IMR-90 (cell line): ENCODE results near the gene YPEL3. TPM values are rescaled to one million over a fixed set of nuclear protein-coding genes. Genes with fewer than 3 reads are reported as not detected.

Source experiments
- ATAC-seq: fragments of 200-7000 bp; cut with Tn5 transposase; 2 replicates; pipeline ENCODE4 v1.9.1; 2020; ENCODE audit warnings: low read depth, mild to moderate bottlenecking, moderate library complexity
- BruUV-seq: library from RNA; stranded (reverse); fragments of 400-500 nt; replicated peaks from 2 replicates; lab custom pipeline; 2021; lab: Mats Ljungman, UMichigan
- CTCF ChIA-PET: fragments of 300-600 bp; formaldehyde crosslinking; extraction: SDS; loops from one replicate; lab custom pipeline; 2021; ENCODE audit warnings: antibody characterized with exemption; lab: Yijun Ruan, JAX
- POLR2A ChIA-PET: fragments of 300-600 bp; sonication (Branson Sonifier 250); formaldehyde crosslinking; loops from one replicate; lab custom pipeline; 2022; ENCODE audit warnings: antibody characterized with exemption; ENCODE audit not compliant: unreplicated experiment; lab: Charles Lee
- DNase-seq: peaks from one replicate; pipeline ENCODE4 v3.0.0; 2013
- H2AFZ ChIP-seq: replicated peaks from 2 replicates; pipeline ENCODE3; 2013; ENCODE audit warnings: low read length, mild to moderate bottlenecking; ENCODE audit not compliant: poor library complexity
- H2AK5ac ChIP-seq: 2 replicates; pipeline ENCODE4 v1.6.1; 2013; ENCODE audit warnings: low read depth, low read length, inconsistent platforms
- H2AK9ac ChIP-seq: replicated peaks from 2 replicates; pipeline ENCODE3; 2013; ENCODE audit warnings: mild to moderate bottlenecking, low read depth, low read length, moderate library complexity; ENCODE audit not compliant: poor library complexity
- H2BK120ac ChIP-seq: 2 replicates; pipeline ENCODE4 v1.6.1; 2013; ENCODE audit warnings: low read depth, low read length, inconsistent platforms
- H2BK15ac ChIP-seq: 3 replicates; pipeline ENCODE4 v1.6.1; 2013; ENCODE audit warnings: low read depth, low read length, inconsistent platforms
- H2BK20ac ChIP-seq: 2 replicates; pipeline ENCODE4 v1.6.1; 2013; ENCODE audit warnings: low read depth, mild to moderate bottlenecking, inconsistent platforms, low read length, moderate library complexity
- H2BK5ac ChIP-seq: 2 replicates; pipeline ENCODE4 v1.6.1; 2013; ENCODE audit warnings: mild to moderate bottlenecking, low read depth, low read length, inconsistent platforms; ENCODE audit not compliant: poor library complexity, severe bottlenecking
- H3K14ac ChIP-seq: replicated peaks from 2 replicates; pipeline ENCODE4 v1.6.1; 2013; ENCODE audit warnings: low read depth, low read length, inconsistent platforms
- H3K18ac ChIP-seq: 2 replicates; pipeline ENCODE4 v1.6.1; 2013; ENCODE audit warnings: low read depth, low read length, control low read depth
- H3K23ac ChIP-seq: 2 replicates; pipeline ENCODE4 v1.6.1; 2013; ENCODE audit warnings: low read depth, low read length, inconsistent platforms
- H3K27ac ChIP-seq: 2 replicates; pipeline ENCODE4 v1.5.1; 2013; ENCODE audit warnings: mild to moderate bottlenecking, control low read depth, low read length; ENCODE audit not compliant: insufficient read depth
- H3K27me3 ChIP-seq: 2 replicates; pipeline ENCODE4 v1.6.1; 2013; ENCODE audit warnings: low read length; ENCODE audit not compliant: control insufficient read depth, insufficient read depth
- H3K36me3 ChIP-seq: 2 replicates; pipeline ENCODE4 v1.6.1; 2013; ENCODE audit warnings: low read length, mixed read lengths; ENCODE audit not compliant: control insufficient read depth, insufficient read depth
- H3K4ac ChIP-seq: 2 replicates; pipeline ENCODE4 v1.6.1; 2013; ENCODE audit warnings: low read depth, low read length, inconsistent platforms
- H3K4me1 ChIP-seq: 2 replicates; pipeline ENCODE4 v1.6.1; 2013; ENCODE audit warnings: low read length, mixed read lengths; ENCODE audit not compliant: control insufficient read depth, insufficient read depth
- H3K4me2 ChIP-seq: 2 replicates; pipeline ENCODE4 v1.6.1; 2013; ENCODE audit warnings: low read depth, mild to moderate bottlenecking, control low read depth, low read length, moderate library complexity
- H3K4me3 ChIP-seq: 2 replicates; pipeline ENCODE4 v1.5.1; 2013; ENCODE audit warnings: low read depth, mild to moderate bottlenecking, control low read depth, low read length, moderate library complexity; ENCODE audit not compliant: insufficient read depth
- H3K56ac ChIP-seq: 2 replicates; pipeline ENCODE4 v1.6.1; 2013; ENCODE audit warnings: low read length, inconsistent platforms; ENCODE audit not compliant: insufficient read depth; ENCODE audit errors: extremely low read depth
- H3K79me1 ChIP-seq, 2 experiments: 2 replicates each; pipeline ENCODE4 v1.6.1; 2013; ENCODE audit warnings: low read length in 2 of 2, inconsistent platforms in 1 of 2, low read depth in 1 of 2
- H3K9ac ChIP-seq: 2 replicates; pipeline ENCODE4 v1.6.1; 2013; ENCODE audit warnings: low read depth, low read length, control low read depth
- H3K9me1 ChIP-seq: 2 replicates; pipeline ENCODE4 v1.6.1; 2013; ENCODE audit warnings: low read length, inconsistent platforms; ENCODE audit not compliant: insufficient read depth
- H3K9me3 ChIP-seq: 2 replicates; pipeline ENCODE4 v1.6.1; 2013; ENCODE audit warnings: low read length; ENCODE audit not compliant: control insufficient read depth, insufficient read depth
- H4K20me1 ChIP-seq: 2 replicates; pipeline ENCODE4 v1.6.1; 2013; ENCODE audit warnings: low read length, inconsistent platforms; ENCODE audit not compliant: insufficient read depth
- H4K5ac ChIP-seq: 2 replicates; pipeline ENCODE4 v1.6.1; 2013; ENCODE audit warnings: mild to moderate bottlenecking, low read depth, low read length, control low read depth
- H4K8ac ChIP-seq, 2 experiments: 2 replicates each; pipeline ENCODE4 v1.6.1; 2013; ENCODE audit warnings: low read depth in 2 of 2, low read length in 2 of 2, control low read depth in 1 of 2, inconsistent platforms in 1 of 2
- H4K91ac ChIP-seq: 2 replicates; pipeline ENCODE4 v1.6.1; 2013; ENCODE audit warnings: low read depth, low read length, inconsistent platforms; ENCODE audit not compliant: insufficient read depth
- CHD1 ChIP-seq: IDR thresholded peaks from 2 replicates; pipeline ENCODE4 v1.6.1; 2012; ENCODE audit warnings: low read depth, low read length, improper control_type of control experiment
- RAD21 ChIP-seq: IDR thresholded peaks from 2 replicates; pipeline ENCODE4 v1.6.1; 2012; ENCODE audit warnings: low read length, improper control_type of control experiment
- WGBS, 2 experiments: methylation state at CpG; one replicate each; pipeline versions ENCODE4 v1.1.5 to v1.1.7; 2013; ENCODE audit warnings: missing lambda C conversion rate in 2 of 2; ENCODE audit not compliant: insufficient read length in 1 of 2; ENCODE audit errors: extremely low coverage in 2 of 2; 5-methylcytosine and 5-hydroxymethylcytosine counted together
- dilution Hi-C: fragments of 300-500 bp; cut with HindIII; formaldehyde crosslinking; loops from one replicate; pipeline ENCODE4 v1.14.3; 2018; ENCODE audit warnings: low sequenced_read_pairs; ENCODE audit not compliant: unreplicated experiment
- in situ Hi-C: fragments of 300-500 bp; cut with MboI; formaldehyde crosslinking; loops from 3 replicates; pipeline ENCODE4 v1.14.3; 2019; ENCODE audit warnings: low sequenced_read_pairs, inconsistent platforms, mixed read lengths
- intact Hi-C: fragments of 100-400 bp; cut with micrococcal nuclease; formaldehyde crosslinking; loops from 2 replicates; pipeline ENCODE4 v1.10.0; 2022
- polyA plus RNA-seq, 3 experiments: library from polyadenylated mRNA; depleted of rRNA; stranded (reverse); fragments of >200 nt; gene quantifications; 2 replicates each; pipeline ENCODE4 v1.2.3, GENCODE V29; 2012; ENCODE audit warnings: low replicate concordance in 1 of 3
- total RNA-seq: library from RNA; depleted of rRNA; stranded (reverse); fragments of >200 nt; gene quantifications from 2 replicates; pipeline ENCODE4 v1.2.3, GENCODE V29; 2012
- TF ChIP-seq, protein P1 (sequence below): fragments of 150-350 bp; IDR thresholded peaks from 2 replicates; pipeline ENCODE4 v1.6.1; 2017; ENCODE audit warnings: mild to moderate bottlenecking, antibody characterized with exemption, low read length, low read depth
- TF ChIP-seq, protein P2 (sequence below): conservative IDR thresholded peaks from 2 replicates; pipeline ENCODE4 v1.5.1; 2012; ENCODE audit warnings: mild to moderate bottlenecking, low read depth, low read length, improper control_type of control experiment

YPEL3 gene
- total and polyA plus RNA-seq, 2 of the 4 experiments (the other 2 are of a cell fraction) = 1.1 to 25.6 TPM

DNA sequence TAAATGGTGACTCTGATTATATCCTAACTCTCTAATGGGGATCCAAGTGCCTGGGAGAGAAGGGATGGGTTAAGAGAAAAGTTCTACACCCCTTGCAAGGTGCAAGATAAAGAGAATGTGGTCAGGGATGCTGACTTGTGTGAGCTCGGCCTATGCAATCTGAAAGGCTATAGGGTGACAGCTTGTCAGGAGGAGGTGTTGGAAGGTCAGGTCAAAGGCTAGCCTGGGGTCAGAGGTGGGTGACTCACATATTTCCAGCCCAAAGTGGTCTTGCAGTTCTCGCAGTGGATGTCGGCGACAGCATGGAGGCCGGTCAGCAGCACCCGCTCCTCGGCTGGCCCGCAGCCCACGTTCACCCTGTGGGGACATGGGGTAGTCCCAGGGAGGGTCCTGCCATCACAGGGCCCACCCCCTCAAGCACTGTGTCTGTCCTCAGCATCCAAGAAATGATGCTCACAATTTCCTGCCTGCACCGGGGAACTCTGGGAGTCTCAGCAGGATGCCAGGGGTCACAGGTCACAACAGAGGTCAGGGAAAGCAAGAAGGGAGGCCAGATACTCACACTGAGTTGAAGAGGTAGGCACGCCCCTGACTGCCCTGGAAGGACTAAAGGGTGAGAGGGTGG lies 1.4 kb downstream of the YPEL3 start (continued):
- TF ChIP-seq RAD21 = no peak

DNA sequence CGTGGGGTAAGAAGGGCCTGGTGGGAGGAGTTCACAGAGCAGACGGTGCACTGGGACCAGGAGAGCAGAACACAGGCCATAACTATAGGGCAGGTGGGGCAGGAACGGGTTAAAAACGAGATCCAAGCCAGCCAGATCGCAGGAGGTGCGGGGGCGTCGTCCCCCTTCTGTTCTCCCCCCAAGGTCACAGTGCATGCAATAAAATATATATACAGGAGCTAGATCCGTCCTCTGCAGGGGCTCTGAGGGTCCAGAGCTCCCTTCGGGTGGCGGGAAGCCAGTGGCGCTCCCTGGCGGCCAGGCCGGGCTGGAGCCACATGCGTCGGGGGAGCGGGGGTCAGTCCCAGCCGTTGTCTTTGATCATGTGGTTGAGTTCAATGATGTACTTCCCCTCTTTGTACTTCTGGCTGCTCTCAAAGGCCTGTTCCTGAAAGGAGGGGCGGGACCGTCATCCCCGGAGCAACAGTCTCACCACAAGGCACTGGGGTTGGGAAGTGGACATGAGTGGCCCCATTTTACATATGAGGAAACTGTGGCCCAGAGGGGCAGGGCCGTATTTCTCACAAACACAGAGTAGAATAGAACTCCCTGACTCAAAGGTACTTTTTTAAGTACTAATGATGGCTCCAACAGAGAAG lies 3.5 kb downstream of the YPEL3 start:
- Histone ChIP-seq H3K4me2 (peak overlapping the region; percentile 58), H4K5ac (no peak overlapping the region), H3K4me3 (peak overlapping the region; percentile 11; the same call in 1 of the 2 replicates), H3K9ac (peak overlapping the region; percentile 7; the same call in 1 of the 2 replicates), H4K8ac (peak overlapping the region; percentile 54 to 81; a peak in 3 of 4 replicates), H4K20me1 (no peaks in the 10 kb centered on the region), H3K4me1 (peaks cover 14% of the 10 kb centered on the region), H3K56ac (0 out of 2 replicates have a peak overlapping the region, but pooled peaks have one; percentile 24), H4K91ac (0 out of 2 replicates have a peak overlapping the region, but pooled peaks have one; percentile 2), H3K36me3 (peaks cover 6% of the 10 kb centered on the region), H2BK15ac (no peak overlapping the region), H3K27ac (no peak overlapping the region), H3K18ac (no peak overlapping the region), H3K79me1 (peaks cover 0 to 18% of the 10 kb centered on the region in 2 experiments; a peak in 2 of 4 replicates), H3K14ac (peak overlapping the region; percentile 57; the same call in 1 of the 2 replicates), H3K27me3 (no peaks in the 10 kb centered on the region), H2AK9ac (peak overlapping the region; percentile 91), H3K9me3 (peaks cover 9% of the 10 kb centered on the region), H2AFZ (peak overlapping the region; percentile 91), H2AK5ac (peak overlapping the region; percentile 48; the same call in 1 of the 2 replicates), H3K23ac (0 out of 2 replicates have a peak overlapping the region, but pooled peaks have one; percentile 41), H2BK20ac (no peak overlapping the region), H3K9me1 (no peaks in the 10 kb centered on the region), H2BK120ac (0 out of 2 replicates have a peak overlapping the region, but pooled peaks have one; percentile 18), H2BK5ac (no peak overlapping the region), H3K4ac (peak overlapping the region; percentile 52)
- dilution Hi-C loops (no loop called here), in situ Hi-C loops (no loop called here), intact Hi-C loops (loop anchor here (2.0 to 10.0 kb wide), 2 partner anchors 276 to 312 kb away; partner anchors contain the start of gene ZNF771)
- no TSS peak for BruUV-seq
- ATAC-seq (no peak), DNase-seq (peak; percentile 27)
- ChIA-PET POLR2A (no interaction called here), CTCF (interaction anchor here (0.5 to 1.5 kb wide), 7 partner anchors 10 to 1244 kb away, joined by 3 to 5 read pairs (median 4); no protein-coding TSS in a partner anchor)
- 17% methylated on average over 6 of the region's 22 CpGs; no CpG with 5 or more reads in 1 of the 2 experiments for whole genome bisulfite sequencing, 2 experiments
- TF ChIP-seq, protein P1, sequence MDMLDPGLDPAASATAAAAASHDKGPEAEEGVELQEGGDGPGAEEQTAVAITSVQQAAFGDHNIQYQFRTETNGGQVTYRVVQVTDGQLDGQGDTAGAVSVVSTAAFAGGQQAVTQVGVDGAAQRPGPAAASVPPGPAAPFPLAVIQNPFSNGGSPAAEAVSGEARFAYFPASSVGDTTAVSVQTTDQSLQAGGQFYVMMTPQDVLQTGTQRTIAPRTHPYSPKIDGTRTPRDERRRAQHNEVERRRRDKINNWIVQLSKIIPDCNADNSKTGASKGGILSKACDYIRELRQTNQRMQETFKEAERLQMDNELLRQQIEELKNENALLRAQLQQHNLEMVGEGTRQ = 0 out of 2 replicates have a peak, but pooled peaks have one; percentile 25
- TF ChIP-seq, protein P2, sequence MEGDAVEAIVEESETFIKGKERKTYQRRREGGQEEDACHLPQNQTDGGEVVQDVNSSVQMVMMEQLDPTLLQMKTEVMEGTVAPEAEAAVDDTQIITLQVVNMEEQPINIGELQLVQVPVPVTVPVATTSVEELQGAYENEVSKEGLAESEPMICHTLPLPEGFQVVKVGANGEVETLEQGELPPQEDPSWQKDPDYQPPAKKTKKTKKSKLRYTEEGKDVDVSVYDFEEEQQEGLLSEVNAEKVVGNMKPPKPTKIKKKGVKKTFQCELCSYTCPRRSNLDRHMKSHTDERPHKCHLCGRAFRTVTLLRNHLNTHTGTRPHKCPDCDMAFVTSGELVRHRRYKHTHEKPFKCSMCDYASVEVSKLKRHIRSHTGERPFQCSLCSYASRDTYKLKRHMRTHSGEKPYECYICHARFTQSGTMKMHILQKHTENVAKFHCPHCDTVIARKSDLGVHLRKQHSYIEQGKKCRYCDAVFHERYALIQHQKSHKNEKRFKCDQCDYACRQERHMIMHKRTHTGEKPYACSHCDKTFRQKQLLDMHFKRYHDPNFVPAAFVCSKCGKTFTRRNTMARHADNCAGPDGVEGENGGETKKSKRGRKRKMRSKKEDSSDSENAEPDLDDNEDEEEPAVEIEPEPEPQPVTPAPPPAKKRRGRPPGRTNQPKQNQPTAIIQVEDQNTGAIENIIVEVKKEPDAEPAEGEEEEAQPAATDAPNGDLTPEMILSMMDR = peak; percentile 44
- no peak for TF ChIP-seq CHD1
